Right lobe of liver (tissue), 4 donors: ENCODE data around the gene PPM1J.

Source experiments
- CTCF ChIP-seq, 4 donors: fragments of 200-600 bp in 3 of 4; fragments of 450-650 bp in 1 of 4; IDR thresholded peaks; one replicate each; pipeline versions ENCODE4 v1.5.1 to v1.8.0; 2016 to 2022; ENCODE audit warnings: antibody characterized with exemption in 4 of 4, mild to moderate bottlenecking in 2 of 4
- POLR2A ChIP-seq: fragments of 450-650 bp; IDR thresholded peaks from one replicate; pipeline ENCODE4 v1.6.1; 2017; ENCODE audit warnings: antibody characterized with exemption, mild to moderate bottlenecking
- donor health status: DM: no; HTN: no; CAD: no.
- donor health status: DM: no; HTN: no; CAD: no.
- donor health status: DM: no; HTN: yes; CAD: no.

GRCh38 chr1:112717263-112717873 lies 2.2 kb upstream of the PPM1J start:
- TF ChIP-seq POLR2A (no peak), CTCF (IDR thresholded peaks at IDR 0.05) (no peak)
